NCI-H1694 (cell line): ENCODE measurements around the gene NOTCH3.

ENCODE experiments used
- DNase-seq: peaks from one replicate; lab custom pipeline; 2025; lab: John Stamatoyannopoulos, UW

The NOTCH3 gene

GRCh38 chr19:15235781-15236180, 35.0 kb upstream of the NOTCH3 start:
- DNase-seq, result no peak

GRCh38 chr19:15234431-15235130, 33.8 kb upstream of the NOTCH3 start:
- DNase-seq, result no peak

- DNase-seq, result no peak
Observed at GRCh38 chr19:15231271-15231670, 30.5 kb upstream of the NOTCH3 start.

- no peak for DNase-seq
Observed at GRCh38 chr19:15227261-15227660, 26.5 kb upstream of the NOTCH3 start.

GRCh38 chr19:15225760-15226159, 25.0 kb upstream of the NOTCH3 start:
- DNase-seq, result no peak

GRCh38 chr19:15223649-15224361, 23.0 kb upstream of the NOTCH3 start:
- DNase-seq, result no peak

- peak; percentile 90 for DNase-seq
Observed at GRCh38 chr19:15222738-15223648, 22.2 kb upstream of the NOTCH3 start.

GRCh38 chr19:15220833-15221232, 20.0 kb upstream of the NOTCH3 start:
- no peak for DNase-seq

- no peak for DNase-seq
Observed at GRCh38 chr19:15218501-15218900, 17.7 kb upstream of the NOTCH3 start.

GRCh38 chr19:15216363-15216762, 15.6 kb upstream of the NOTCH3 start:
- DNase-seq, result no peak

- DNase-seq, result no peak
Observed at GRCh38 chr19:15213715-15214381, 13.1 kb upstream of the NOTCH3 start.

- DNase-seq, result no peak
Observed at GRCh38 chr19:15212711-15213110, 11.9 kb upstream of the NOTCH3 start.

GRCh38 chr19:15210323-15210781, 9.6 kb upstream of the NOTCH3 start:
- no peak for DNase-seq

GRCh38 chr19:15201374-15202023, 704 bp upstream of the NOTCH3 start:
- DNase-seq, result no peak

GRCh38 chr19:15199661-15200552, 888 bp downstream of the NOTCH3 start:
- no peak for DNase-seq

- no peak for DNase-seq
Observed at GRCh38 chr19:15198951-15199660, 1.7 kb downstream of the NOTCH3 start.

GRCh38 chr19:15197942-15198341, 2.9 kb downstream of the NOTCH3 start:
- DNase-seq, result no peak

GRCh38 chr19:15197275-15197941, 3.4 kb downstream of the NOTCH3 start:
- DNase-seq, result no peak

GRCh38 chr19:15196360-15197005, 4.3 kb downstream of the NOTCH3 start:
- DNase-seq, result no peak
